Ectodermal cell (in vitro differentiated cells): ENCODE results near the gene LRRC70.
"Not testable (repeated sequence)": the region's sequence is repeated elsewhere in the genome, so short reads cannot be mapped to it uniquely, and the experiment has no call there.

ENCODE experiments used
- H3K27ac ChIP-seq: 2 replicates; pipeline ENCODE4 v1.7.0; 2013; ENCODE audit warnings: mild to moderate bottlenecking, low read depth, low read length; ENCODE audit not compliant: insufficient read depth, poor library complexity, severe bottlenecking
- H3K27me3 ChIP-seq: 2 replicates; pipeline ENCODE4 v1.7.0; 2013; ENCODE audit warnings: mild to moderate bottlenecking, low read length; ENCODE audit not compliant: insufficient read depth, control insufficient read depth, poor library complexity, severe bottlenecking
- H3K36me3 ChIP-seq: one replicate; pipeline ENCODE4 v1.7.0; 2013; ENCODE audit warnings: low read length; ENCODE audit not compliant: control insufficient read depth, insufficient read depth
- H3K4me1 ChIP-seq: one replicate; pipeline ENCODE4 v1.7.0; 2013; ENCODE audit warnings: low read length; ENCODE audit not compliant: control insufficient read depth, insufficient read depth
- H3K4me3 ChIP-seq: 2 replicates; pipeline ENCODE4 v1.7.0; 2013; ENCODE audit warnings: low read depth, low read length, control low read depth; ENCODE audit not compliant: insufficient read depth
- H3K9me3 ChIP-seq: 2 replicates; pipeline ENCODE4 v1.7.0; 2013; ENCODE audit warnings: mild to moderate bottlenecking, low read length, moderate library complexity; ENCODE audit not compliant: control insufficient read depth
- WGBS, 2 experiments: methylation state at CpG; one replicate each; pipeline ENCODE4 v1.1.7; 2013; ENCODE audit warnings: missing lambda C conversion rate in 2 of 2; 5-methylcytosine and 5-hydroxymethylcytosine counted together

The LRRC70 gene

DNA sequence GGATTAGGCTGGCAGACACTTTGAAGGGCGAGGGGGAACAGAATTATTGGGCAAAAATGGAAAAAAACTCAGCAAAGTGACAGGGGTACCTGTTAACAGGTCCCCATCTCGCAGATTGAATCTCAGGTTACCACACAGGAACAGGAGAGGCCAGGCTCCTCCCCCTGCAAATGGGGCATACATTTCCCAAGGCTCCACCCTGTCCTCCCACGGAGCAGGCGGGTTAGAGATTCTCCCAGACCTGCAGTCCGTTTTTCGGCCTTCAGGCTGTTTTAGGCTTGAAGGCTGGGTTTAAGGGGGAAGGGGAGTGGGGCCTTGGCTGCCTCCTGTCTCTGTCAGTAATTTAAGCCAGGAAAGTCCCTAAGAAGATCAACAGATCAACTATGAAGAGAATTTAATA lies 42.7 kb downstream of the LRRC70 start:
- Histone ChIP-seq H3K27me3 (no peaks in the 10 kb centered on the region), H3K9me3 (no peaks in the 10 kb centered on the region), H3K27ac (no peak overlapping the region), H3K4me1 (no peaks in the 10 kb centered on the region), H3K4me3 (no peak overlapping the region), H3K36me3 (no peaks in the 10 kb centered on the region)
- 19 to 27% methylated on average over 6 of the region's 6 CpGs for WGBS, 2 experiments

DNA sequence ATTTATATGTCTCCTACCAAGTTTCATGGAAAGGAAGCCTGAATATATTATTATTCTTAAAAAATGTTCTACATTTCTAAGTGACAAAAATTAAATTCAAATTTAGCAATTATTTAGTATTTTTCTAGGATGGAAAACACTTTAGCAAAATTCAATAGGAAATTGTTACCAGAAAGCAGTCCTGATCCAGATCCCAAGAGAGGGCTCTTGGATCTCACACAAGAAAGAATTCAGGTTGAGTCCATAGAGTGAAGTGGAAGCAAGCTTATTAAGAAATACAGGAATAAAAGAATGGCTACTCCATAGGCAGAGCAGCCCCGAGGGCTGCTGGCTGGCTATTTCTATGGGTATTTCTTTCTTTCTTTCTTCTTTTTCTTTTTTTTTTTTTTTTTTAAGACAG lies 44.7 kb downstream of the LRRC70 start:
- no peaks in the 10 kb centered on the region for H3K9me3 ChIP-seq

GRCh38 chr5:62624436-62624835 lies 45.8 kb downstream of the LRRC70 start:
- WGBS, 2 experiments: 91 to 94% methylated on average over 7 of the region's 7 CpGs
- H3K4me1 ChIP-seq: peaks cover 11% of the 10 kb centered on the region

More for the DNA sequence above, 44.7 kb downstream of the LRRC70 start:
- Histone ChIP-seq H3K27me3 (no peaks in the 10 kb centered on the region), H3K27ac (no peak overlapping the region), H3K4me3 (no peak overlapping the region), H3K4me1 (peaks cover 11% of the 10 kb centered on the region), H3K36me3 (no peaks in the 10 kb centered on the region)
- 63% methylated on average over 1 of the region's 1 CpG; no CpG with 5 or more reads in 1 of the 2 experiments for WGBS, 2 experiments

GRCh38 chr5:62626534-62626933 lies 47.9 kb downstream of the LRRC70 start:
- WGBS, 2 experiments: 44 to 60% methylated on average over 2 of the region's 2 CpGs
- no peak overlapping the region for H3K27ac ChIP-seq
- peaks cover 11% of the 10 kb centered on the region for H3K4me1 ChIP-seq
- H3K9me3 ChIP-seq: no peaks in the 10 kb centered on the region
- no peak overlapping the region for H3K4me3 ChIP-seq
- H3K36me3 ChIP-seq: no peaks in the 10 kb centered on the region
- H3K27me3 ChIP-seq: no peaks in the 10 kb centered on the region

More at GRCh38 chr5:62624436-62624835, 45.8 kb downstream of the LRRC70 start:
- not testable (repeated sequence) for H3K9me3 ChIP-seq, H3K27ac ChIP-seq, H3K36me3 ChIP-seq, H3K4me3 ChIP-seq, H3K27me3 ChIP-seq

GRCh38 chr5:62627121-62627520 lies 48.5 kb downstream of the LRRC70 start:
- Histone ChIP-seq H3K4me1 (peaks cover 11% of the 10 kb centered on the region), H3K27me3 (no peaks in the 10 kb centered on the region), H3K36me3 (no peaks in the 10 kb centered on the region), H3K9me3 (no peaks in the 10 kb centered on the region), H3K27ac (no peak overlapping the region), H3K4me3 (no peak overlapping the region)
- 9 to 13% methylated on average over 3 of the region's 3 CpGs for WGBS, 2 experiments

- H3K9me3 ChIP-seq: no peaks in the 10 kb centered on the region
Measured at GRCh38 chr5:62627901-62628300, 49.3 kb downstream of the LRRC70 start.

More at GRCh38 chr5:62627901-62628300, 49.3 kb downstream of the LRRC70 start:
- Histone ChIP-seq H3K4me1 (peaks cover 11% of the 10 kb centered on the region), H3K27me3 (no peaks in the 10 kb centered on the region), H3K27ac (no peak overlapping the region), H3K36me3 (no peaks in the 10 kb centered on the region), H3K4me3 (no peak overlapping the region)
- WGBS, 2 experiments: 88% methylated on average over 5 of the region's 5 CpGs
